Left lung (tissue), 10 donors: Measurements from ENCODE around the gene BGLAP. TPM values are rescaled to one million over a fixed set of nuclear protein-coding genes. Genes with fewer than 3 reads are reported as not detected.

Experiments used
- ATAC-seq: fragments of 200-7000 bp; cut with Tn5 transposase; one replicate; pipeline ENCODE4 v1.9.1; 2020; ENCODE audit warnings: moderate library complexity
- DNase-seq, 4 donors: peaks; one replicate each; pipeline ENCODE4 v3.0.0-alpha.2; 2013 to 2020
- H3K27ac ChIP-seq, 2 donors: fragments of 200-600 bp; sonication (generic) in 1 of 2; one replicate each; pipeline versions ENCODE4 v1.5.0 to v1.8.0; 2020 to 2021
- H3K27me3 ChIP-seq, 2 donors: fragments of 200-600 bp; sonication (generic) in 1 of 2; one replicate each; pipeline versions ENCODE4 v1.5.0 to v1.8.0; 2020 to 2021
- H3K36me3 ChIP-seq, 2 donors: fragments of 200-600 bp; sonication (generic) in 1 of 2; one replicate each; pipeline versions ENCODE4 v1.5.0 to v1.8.0; 2020 to 2021
- H3K4me1 ChIP-seq, 2 donors: fragments of 200-600 bp; one replicate each; pipeline ENCODE4 v1.8.0; 2021
- H3K4me3 ChIP-seq, 2 donors: fragments of 200-600 bp; sonication (generic) in 1 of 2; one replicate each; pipeline versions ENCODE4 v1.5.0 to v1.8.0; 2020 to 2021; ENCODE audit warnings: mild to moderate bottlenecking in 1 of 2
- H3K9me3 ChIP-seq, 2 donors: fragments of 200-600 bp; sonication (generic) in 1 of 2; one replicate each; pipeline versions ENCODE4 v1.5.0 to v1.8.0; 2020 to 2021
- CTCF ChIP-seq, 2 donors: fragments of 200-600 bp; sonication (generic) in 1 of 2; IDR thresholded peaks; one replicate each; pipeline versions ENCODE4 v1.5.0 to v1.8.0; 2021; ENCODE audit warnings: antibody characterized with exemption in 2 of 2
- intact Hi-C, 2 donors: fragments of 100-400 bp; cut with DNase I; formaldehyde crosslinking; loops; one replicate each; pipeline versions ENCODE4 v1.11.2 to v1.14.2; 2022
- polyA plus RNA-seq, 6 donors: library from polyadenylated mRNA; unstranded; fragments of 120-200 nt; gene quantifications; one replicate each; pipeline ENCODE4 v1.2.1, GENCODE V29; 2013; ENCODE audit not compliant: insufficient read length in 6 of 6
- total RNA-seq, 2 donors: library from RNA; stranded (reverse); fragmentation: NEBNext Ultra II Directional; extraction: Animal tissue kit (Norgen Biotek cat#: 25700); gene quantifications; one replicate each; pipeline ENCODE4 v1.2.1, GENCODE V29; 2021
- donor health status: DM: no; HTN: yes; CAD: no.
- donor health status: DM: no; HTN: no; CAD: no.

Gene BGLAP
- total and polyA plus RNA-seq, 8 donors = 0.99 to 10.3 (median 5.4) TPM

DNA sequence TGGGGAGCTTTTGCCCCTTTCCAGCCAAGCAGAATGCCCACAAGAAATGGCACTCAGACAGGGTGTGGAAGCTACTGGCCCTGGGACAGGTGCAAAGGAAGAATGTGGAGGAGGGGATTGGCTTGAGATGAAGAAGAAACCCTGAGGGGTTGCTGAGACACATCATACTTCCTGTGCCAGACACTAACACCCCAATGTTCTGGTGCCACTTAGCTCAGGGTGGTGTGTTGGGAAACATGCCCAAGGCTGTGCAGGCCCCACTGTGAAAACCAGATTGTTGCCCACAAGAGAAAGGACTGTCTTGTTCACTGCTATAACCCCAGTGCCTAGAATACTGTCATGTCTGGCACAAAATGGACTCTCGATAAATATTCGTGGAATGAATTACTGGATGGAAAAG lies 15.7 kb downstream of the BGLAP start:
- Histone ChIP-seq H3K4me3 (no peak overlapping the region), H3K4me1 (no peaks in the 10 kb centered on the region), H3K27me3 (no peaks in the 10 kb centered on the region), H3K27ac (no peak overlapping the region), H3K9me3 (no peaks in the 10 kb centered on the region), H3K36me3 (peaks cover 4 to 100% of the 10 kb centered on the region in 2 donors)
- DNase-seq (no peak), ATAC-seq (no peak)
- intact Hi-C loops = no loop called here
- no peak for TF ChIP-seq CTCF (IDR thresholded peaks at IDR 0.05)

DNA sequence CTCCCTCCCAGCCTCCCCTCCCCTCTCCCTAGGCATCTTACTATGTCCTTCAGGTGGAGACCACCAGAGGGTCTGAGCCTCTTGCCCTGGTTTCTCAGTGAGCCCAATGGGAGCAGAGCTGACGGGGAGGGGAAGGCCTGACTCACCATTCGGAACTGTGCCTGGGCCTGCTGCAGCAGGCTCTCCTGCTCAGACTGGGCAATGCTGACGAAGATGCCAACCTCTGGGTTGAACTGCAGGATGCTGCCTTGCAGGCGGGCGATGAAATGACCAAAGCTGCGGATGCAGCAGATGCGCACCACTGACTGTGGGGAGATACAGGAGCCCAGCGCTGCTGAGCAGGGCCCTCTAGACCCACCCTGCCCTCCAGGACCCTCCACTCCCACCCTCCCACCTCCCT lies 16.9 kb downstream of the BGLAP start:
- no peak overlapping the region for H3K27ac ChIP-seq
- no peak for TF ChIP-seq CTCF (IDR thresholded peaks at IDR 0.05)
- H3K27me3 ChIP-seq = no peaks in the 10 kb centered on the region
- intact Hi-C loops = no loop called here
- no peaks in the 10 kb centered on the region for H3K9me3 ChIP-seq
- peaks cover 4 to 100% of the 10 kb centered on the region in 2 donors for H3K36me3 ChIP-seq
- no peak overlapping the region for H3K4me3 ChIP-seq
- DNase-seq = no peak
- no peaks in the 10 kb centered on the region for H3K4me1 ChIP-seq
- ATAC-seq = no peak

DNA sequence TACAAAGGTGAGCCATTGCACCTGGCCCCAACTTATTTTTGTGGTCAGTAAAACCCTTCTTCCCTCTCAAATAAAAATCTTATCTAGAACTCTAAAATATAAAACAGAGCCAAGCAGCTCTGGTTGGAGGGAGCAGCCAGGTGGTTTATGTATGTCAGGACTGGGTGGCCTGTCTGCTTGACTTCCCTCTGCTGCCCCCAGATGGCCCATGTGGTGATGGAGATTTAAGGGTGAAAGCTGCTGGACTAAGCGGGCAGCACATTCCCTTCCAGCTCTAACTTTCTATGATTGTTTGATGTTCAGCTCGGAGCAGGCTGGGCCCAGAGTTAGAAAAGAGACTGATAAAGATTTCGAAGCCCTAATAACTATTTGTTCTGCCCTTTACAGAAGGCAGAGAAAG lies 17.8 kb downstream of the BGLAP start:
- H3K4me3 ChIP-seq = no peak overlapping the region
- no peak for TF ChIP-seq CTCF (IDR thresholded peaks at IDR 0.05)
- H3K9me3 ChIP-seq = no peaks in the 10 kb centered on the region
- ATAC-seq = no peak
- intact Hi-C loops = no loop called here
- H3K4me1 ChIP-seq = no peaks in the 10 kb centered on the region
- DNase-seq = no peak
- no peak overlapping the region for H3K27ac ChIP-seq
- H3K27me3 ChIP-seq = no peaks in the 10 kb centered on the region
- peaks cover 4 to 99% of the 10 kb centered on the region in 2 donors for H3K36me3 ChIP-seq

GRCh38 chr1:156260896-156261295 lies 18.9 kb downstream of the BGLAP start:
- no peak overlapping the region for H3K27ac ChIP-seq
- no peaks in the 10 kb centered on the region for H3K9me3 ChIP-seq
- peaks cover 4 to 99% of the 10 kb centered on the region in 2 donors for H3K36me3 ChIP-seq
- no peaks in the 10 kb centered on the region for H3K27me3 ChIP-seq
- intact Hi-C loops = no loop called here
- ATAC-seq (no peak), DNase-seq (no peak)
- H3K4me1 ChIP-seq = no peaks in the 10 kb centered on the region
- no peak overlapping the region for H3K4me3 ChIP-seq
- TF ChIP-seq CTCF (IDR thresholded peaks at IDR 0.05) = no peak

- H3K27ac ChIP-seq = no peak overlapping the region
- no peak for TF ChIP-seq CTCF (IDR thresholded peaks at IDR 0.05)
- peaks cover 4 to 99% of the 10 kb centered on the region in 2 donors for H3K36me3 ChIP-seq
- H3K27me3 ChIP-seq = no peaks in the 10 kb centered on the region
- H3K4me3 ChIP-seq = no peak overlapping the region
- ATAC-seq (peak; percentile 43), DNase-seq (no peak)
- intact Hi-C loops = no loop called here
- no peaks in the 10 kb centered on the region for H3K9me3 ChIP-seq
- no peaks in the 10 kb centered on the region for H3K4me1 ChIP-seq
Measured at GRCh38 chr1:156262461-156263287, 20.7 kb downstream of the BGLAP start.
